ENCODE measurements around the gene SLC25A21. TPM values are rescaled to one million over a fixed set of nuclear protein-coding genes. Genes with fewer than 3 reads are reported as not detected.

SLC25A21 gene
- total and polyA plus RNA-seq, 7 experiments from 2014 or later = not detected

GRCh38 chr14:36654794-36655381 lies 517.5 kb downstream of the SLC25A21 start:
- Mint-ChIP-seq H3K9me3 (peaks cover 0 to 16% (median 5%) of the 10 kb centered on the region in 11 donors), H3K27ac (no peak overlapping the region), H3K27me3 (peaks cover 83 to 96% (median 87%) of the 10 kb centered on the region in 5 donors), H3K4me1 (peaks cover 10 to 39% (median 28%) of the 10 kb centered on the region in 7 donors), H3K36me3 (peaks cover 0 to 6% (median 4%) of the 10 kb centered on the region in 5 donors), H3K4me3 (peak overlapping the region in 6 of 10 donors; percentile 46 to 75 (median 60))
- peaks cover 0 to 6% of the 10 kb centered on the region in 2 donors for H3K4me1 ChIP-seq (ENCODE audit: control insufficient read depth in 2 of 2, insufficient read depth in 2 of 2, low read length in 2 of 2)
- no peaks in the 10 kb centered on the region for H3K36me3 ChIP-seq (ENCODE audit: control insufficient read depth in 2 of 3, insufficient read depth in 3 of 3, low read length in 3 of 3)
- CTCF ChIA-PET = no interaction called here
- DNase-seq (no peak), ATAC-seq (no peak)
- H3K9me3 ChIP-seq (ENCODE audit: control insufficient read depth in 2 of 3, low read length in 3 of 3) = peaks cover 0 to 5% (median 0%) of the 10 kb centered on the region in 3 experiments
- H3K27me3 ChIP-seq (ENCODE audit: control insufficient read depth in 2 of 2, insufficient read depth in 2 of 2, low read length in 2 of 2) = peaks cover 4 to 24% of the 10 kb centered on the region in 2 donors
- no peak overlapping the region for H3K4me3 ChIP-seq (ENCODE audit: low read length)
- intact Hi-C loops (cut with micrococcal nuclease) = loop anchor here in 1 of 2 donors (5.0 kb wide), 1 partner anchor 138 kb away; no protein-coding TSS in a partner anchor
- no peak overlapping the region for H3K27ac ChIP-seq (ENCODE audit: low read depth, low read length)
- POLR2A ChIA-PET = interaction anchor here (0.6 kb wide), 1 partner anchor 369 kb away, joined by 3 read pairs; no protein-coding TSS in a partner anchor

- Mint-ChIP-seq H3K4me1 (peaks cover 9 to 37% (median 26%) of the 10 kb centered on the region in 7 donors), H3K4me3 (peak overlapping the region in 2 of 10 donors; percentile 65 to 75), H3K9me3 (peaks cover 0 to 14% (median 5%) of the 10 kb centered on the region in 11 donors), H3K27me3 (peaks cover 81 to 94% (median 86%) of the 10 kb centered on the region in 5 donors), H3K36me3 (peaks cover 0 to 4% (median 3%) of the 10 kb centered on the region in 5 donors), H3K27ac (no peak overlapping the region)
- Histone ChIP-seq H3K4me3 (ENCODE audit: low read length) (no peak overlapping the region), H3K9me3 (ENCODE audit: control insufficient read depth in 2 of 3, low read length in 3 of 3) (peaks cover 0 to 5% (median 0%) of the 10 kb centered on the region in 3 experiments), H3K4me1 (ENCODE audit: control insufficient read depth in 2 of 2, insufficient read depth in 2 of 2, low read length in 2 of 2) (peaks cover 0 to 6% of the 10 kb centered on the region in 2 donors), H3K27me3 (ENCODE audit: control insufficient read depth in 2 of 2, insufficient read depth in 2 of 2, low read length in 2 of 2) (peaks cover 0 to 20% of the 10 kb centered on the region in 2 donors), H3K36me3 (ENCODE audit: control insufficient read depth in 2 of 3, insufficient read depth in 3 of 3, low read length in 3 of 3) (no peaks in the 10 kb centered on the region), H3K27ac (ENCODE audit: low read depth, low read length) (no peak overlapping the region)
- CTCF ChIA-PET = interaction anchor here (0.7 kb wide), 1 partner anchor 37 kb away, joined by 3 read pairs; no protein-coding TSS in a partner anchor
- ATAC-seq = no peak
- POLR2A ChIA-PET = no interaction called here
- intact Hi-C loops (cut with micrococcal nuclease) = no loop called here
- no peak for DNase-seq
Observed at GRCh38 chr14:36653962-36654793, 518.2 kb downstream of the SLC25A21 start.

- Histone ChIP-seq H3K9me3 (ENCODE audit: control insufficient read depth in 2 of 3, low read length in 3 of 3) (peaks cover 0 to 5% (median 0%) of the 10 kb centered on the region in 3 experiments), H3K4me3 (ENCODE audit: low read length) (no peak overlapping the region), H3K4me1 (ENCODE audit: control insufficient read depth in 2 of 2, insufficient read depth in 2 of 2, low read length in 2 of 2) (peaks cover 0 to 6% of the 10 kb centered on the region in 2 donors), H3K27ac (ENCODE audit: low read depth, low read length) (no peak overlapping the region), H3K27me3 (ENCODE audit: control insufficient read depth in 2 of 2, insufficient read depth in 2 of 2, low read length in 2 of 2) (peaks cover 0 to 20% of the 10 kb centered on the region in 2 donors), H3K36me3 (ENCODE audit: control insufficient read depth in 2 of 3, insufficient read depth in 3 of 3, low read length in 3 of 3) (no peaks in the 10 kb centered on the region)
- no peak for ATAC-seq
- ChIA-PET POLR2A (no interaction called here), CTCF (interaction anchor here (0.7 kb wide), 1 partner anchor 36 kb away, joined by 3 read pairs; no protein-coding TSS in a partner anchor)
- H3K27ac Mint-ChIP-seq = no peak overlapping the region
- intact Hi-C loops (cut with micrococcal nuclease) = no loop called here
- H3K4me1 Mint-ChIP-seq = peaks cover 5 to 33% (median 22%) of the 10 kb centered on the region in 7 donors
- no peak for DNase-seq
- H3K27me3 Mint-ChIP-seq = peaks cover 81 to 94% (median 85%) of the 10 kb centered on the region in 5 donors
- H3K9me3 Mint-ChIP-seq = peaks cover 0 to 11% (median 4%) of the 10 kb centered on the region in 11 donors
- no peak overlapping the region for H3K4me3 Mint-ChIP-seq
- peaks cover 0 to 4% (median 1%) of the 10 kb centered on the region in 5 donors for H3K36me3 Mint-ChIP-seq
Observed at GRCh38 chr14:36653413-36653812, 519.0 kb downstream of the SLC25A21 start.

GRCh38 chr14:36652542-36653201 lies 519.7 kb downstream of the SLC25A21 start:
- intact Hi-C loops (cut with micrococcal nuclease) = no loop called here
- Histone ChIP-seq H3K4me1 (ENCODE audit: control insufficient read depth in 2 of 2, insufficient read depth in 2 of 2, low read length in 2 of 2) (peaks cover 0 to 6% of the 10 kb centered on the region in 2 donors), H3K27ac (ENCODE audit: low read depth, low read length) (no peak overlapping the region), H3K27me3 (ENCODE audit: control insufficient read depth in 2 of 2, insufficient read depth in 2 of 2, low read length in 2 of 2) (peaks cover 0 to 17% of the 10 kb centered on the region in 2 donors), H3K4me3 (ENCODE audit: low read length) (no peak overlapping the region), H3K9me3 (ENCODE audit: control insufficient read depth in 2 of 3, low read length in 3 of 3) (peaks cover 0 to 5% (median 0%) of the 10 kb centered on the region in 3 experiments), H3K36me3 (ENCODE audit: control insufficient read depth in 2 of 3, insufficient read depth in 3 of 3, low read length in 3 of 3) (no peaks in the 10 kb centered on the region)
- no peak overlapping the region for H3K27ac Mint-ChIP-seq
- peaks cover 0 to 5% (median 4%) of the 10 kb centered on the region in 5 donors for H3K36me3 Mint-ChIP-seq
- H3K4me1 Mint-ChIP-seq = peaks cover 5 to 35% (median 25%) of the 10 kb centered on the region in 7 donors
- POLR2A ChIA-PET = interaction anchor here (0.6 kb wide), 1 partner anchor 1062 kb away, joined by 4 read pairs; no protein-coding TSS in a partner anchor
- peaks cover 0 to 11% (median 4%) of the 10 kb centered on the region in 11 donors for H3K9me3 Mint-ChIP-seq
- CTCF ChIA-PET = no interaction called here
- peaks cover 88 to 94% (median 92%) of the 10 kb centered on the region in 5 donors for H3K27me3 Mint-ChIP-seq
- DNase-seq (no peak), ATAC-seq (no peak)
- H3K4me3 Mint-ChIP-seq = no peak overlapping the region

GRCh38 chr14:36649872-36650650 lies 522.3 kb downstream of the SLC25A21 start:
- intact Hi-C loops (cut with micrococcal nuclease) = loop anchor here in 1 of 2 donors (5.0 kb wide), 1 partner anchor 63 kb away; no protein-coding TSS in a partner anchor
- CTCF ChIA-PET = no interaction called here
- peaks cover 0 to 5% (median 0%) of the 10 kb centered on the region in 5 donors for H3K36me3 Mint-ChIP-seq

More at GRCh38 chr14:36649872-36650650, 522.3 kb downstream of the SLC25A21 start:
- POLR2A ChIA-PET = no interaction called here
- Histone ChIP-seq H3K27me3 (ENCODE audit: control insufficient read depth in 2 of 2, insufficient read depth in 2 of 2, low read length in 2 of 2) (peaks cover 0 to 18% of the 10 kb centered on the region in 2 donors), H3K27ac (ENCODE audit: low read depth, low read length) (no peak overlapping the region), H3K36me3 (ENCODE audit: control insufficient read depth in 2 of 3, insufficient read depth in 3 of 3, low read length in 3 of 3) (no peaks in the 10 kb centered on the region), H3K4me1 (ENCODE audit: control insufficient read depth in 2 of 2, insufficient read depth in 2 of 2, low read length in 2 of 2) (peaks cover 0 to 1% of the 10 kb centered on the region in 2 donors), H3K9me3 (ENCODE audit: control insufficient read depth in 2 of 3, low read length in 3 of 3) (peaks cover 0 to 5% (median 0%) of the 10 kb centered on the region in 3 experiments), H3K4me3 (ENCODE audit: low read length) (no peak overlapping the region)
- no peak for ATAC-seq
- H3K4me3 Mint-ChIP-seq = no peak overlapping the region
- peaks cover 80 to 91% (median 84%) of the 10 kb centered on the region in 5 donors for H3K27me3 Mint-ChIP-seq
- peaks cover 0 to 9% (median 3%) of the 10 kb centered on the region in 11 donors for H3K9me3 Mint-ChIP-seq
- DNase-seq = no peak
- H3K27ac Mint-ChIP-seq = no peak overlapping the region
- H3K4me1 Mint-ChIP-seq = peaks cover 0 to 11% (median 5%) of the 10 kb centered on the region in 7 donors

Data from naive thymus-derived CD4-positive, alpha-beta T cell (primary cell).